MM.1S (cell line): Measurements from ENCODE around the gene FGFR1OP2.

Experiments used
- DNase-seq: peaks from one replicate; pipeline ENCODE4 v3.0.0-alpha.2; 2015
- H2AFZ ChIP-seq: fragments of 300-600 bp; sonication (generic); 2 replicates; pipeline ENCODE4 v1.6.0; 2016; ENCODE audit warnings: antibody characterized with exemption, low read length
- H3F3A ChIP-seq: fragments of 300-600 bp; sonication (generic); 2 replicates; pipeline ENCODE4 v1.6.1; 2016; ENCODE audit warnings: mild to moderate bottlenecking, antibody characterized with exemption, low read length, moderate library complexity, mixed read lengths; ENCODE audit not compliant: insufficient read depth
- H3K27ac ChIP-seq: fragments of 300-600 bp; sonication (generic); 2 replicates; pipeline ENCODE4 v1.5.1; 2016; ENCODE audit warnings: mild to moderate bottlenecking, low read length
- H3K27me3 ChIP-seq: fragments of 300-600 bp; sonication (generic); replicated peaks from 2 replicates; pipeline ENCODE4 v1.6.0; 2016; ENCODE audit warnings: low read length; ENCODE audit not compliant: insufficient read depth
- H3K36me3 ChIP-seq: fragments of 300-600 bp; sonication (generic); replicated peaks from 2 replicates; pipeline ENCODE4 v1.6.1; 2016; ENCODE audit warnings: mild to moderate bottlenecking, low read length, mixed read lengths; ENCODE audit not compliant: insufficient read depth
- H3K4me1 ChIP-seq: fragments of 300-600 bp; sonication (generic); 2 replicates; pipeline ENCODE4 v1.6.1; 2016; ENCODE audit warnings: low read length, mixed read lengths
- H3K4me2 ChIP-seq: fragments of 300-600 bp; sonication (generic); 2 replicates; pipeline ENCODE4 v1.6.0; 2016; ENCODE audit warnings: low read depth, low read length
- H3K4me3 ChIP-seq: fragments of 300-600 bp; sonication (generic); 2 replicates; pipeline ENCODE4 v1.5.1; 2016; ENCODE audit warnings: low read length, mixed read lengths
- H3K79me2 ChIP-seq: fragments of 300-600 bp; sonication (generic); 2 replicates; pipeline ENCODE4 v1.6.1; 2016; ENCODE audit warnings: mixed run types, low read length, mixed read lengths
- H3K9ac ChIP-seq: fragments of 300-600 bp; sonication (generic); 2 replicates; pipeline ENCODE4 v1.6.1; 2016; ENCODE audit warnings: low read length, mixed read lengths
- H3K9me2 ChIP-seq: fragments of 300-600 bp; sonication (generic); replicated peaks from 2 replicates; pipeline ENCODE4 v1.6.1; 2016; ENCODE audit warnings: mild to moderate bottlenecking, low read length, mixed read lengths; ENCODE audit not compliant: insufficient read depth
- H3K9me3 ChIP-seq: fragments of 300-600 bp; sonication (generic); replicated peaks from 2 replicates; pipeline ENCODE4 v1.6.1; 2016; ENCODE audit warnings: mild to moderate bottlenecking, low read length, mixed read lengths; ENCODE audit not compliant: insufficient read depth
- H4K20me1 ChIP-seq: fragments of 300-600 bp; sonication (generic); 2 replicates; pipeline ENCODE4 v1.6.1; 2016; ENCODE audit warnings: mild to moderate bottlenecking, low read length, moderate library complexity, mixed read lengths; ENCODE audit not compliant: insufficient read depth
- EZH2 ChIP-seq: fragments of 300-600 bp; sonication (generic); optimal IDR thresholded peaks from 2 replicates; pipeline ENCODE3; 2017; ENCODE audit warnings: low read depth, mild to moderate bottlenecking, antibody characterized with exemption, low read length, mixed read lengths
- EZH2phosphoT487 ChIP-seq: fragments of 300-600 bp; sonication (generic); IDR thresholded peaks from 2 replicates; pipeline ENCODE4 v1.6.1; 2018; ENCODE audit warnings: antibody characterized with exemption, low read length
- TF ChIP-seq, protein P1 (sequence below): fragments of 300-600 bp; sonication (generic); IDR thresholded peaks from 2 replicates; pipeline ENCODE4 v1.5.1; 2016; ENCODE audit warnings: antibody characterized with exemption, low read length, mixed read lengths

The FGFR1OP2 gene

DNA sequence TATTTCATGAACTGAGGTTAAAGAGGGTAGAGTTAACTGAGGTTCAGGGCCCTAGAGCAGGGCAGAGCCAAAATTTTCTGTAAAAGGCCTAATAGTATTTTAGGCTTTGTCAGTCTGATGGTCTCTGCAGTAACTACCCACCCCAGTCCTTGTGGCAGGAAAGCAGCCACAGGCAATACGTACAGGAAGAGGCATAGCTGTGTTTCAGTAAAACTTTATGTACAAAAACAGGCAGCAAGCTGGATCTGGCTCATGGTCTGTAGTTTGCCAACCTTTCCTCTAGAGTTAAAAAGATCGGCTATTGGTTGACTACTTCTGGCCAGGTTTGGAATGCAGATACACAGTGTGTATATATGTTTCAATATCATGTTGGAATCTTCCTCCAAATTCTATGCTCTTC, 58.7 kb downstream of the FGFR1OP2 start:
- no peaks in the 10 kb centered on the region for H3K9me2 ChIP-seq
- H3K27ac ChIP-seq, result no peak overlapping the region
- no peaks in the 10 kb centered on the region for H3K9me3 ChIP-seq
- H3F3A ChIP-seq, result no peaks in the 10 kb centered on the region
- H3K4me1 ChIP-seq, result no peaks in the 10 kb centered on the region
- TF ChIP-seq EZH2phosphoT487, result no peak
- no peak for TF ChIP-seq EZH2
- TF ChIP-seq, protein P1, sequence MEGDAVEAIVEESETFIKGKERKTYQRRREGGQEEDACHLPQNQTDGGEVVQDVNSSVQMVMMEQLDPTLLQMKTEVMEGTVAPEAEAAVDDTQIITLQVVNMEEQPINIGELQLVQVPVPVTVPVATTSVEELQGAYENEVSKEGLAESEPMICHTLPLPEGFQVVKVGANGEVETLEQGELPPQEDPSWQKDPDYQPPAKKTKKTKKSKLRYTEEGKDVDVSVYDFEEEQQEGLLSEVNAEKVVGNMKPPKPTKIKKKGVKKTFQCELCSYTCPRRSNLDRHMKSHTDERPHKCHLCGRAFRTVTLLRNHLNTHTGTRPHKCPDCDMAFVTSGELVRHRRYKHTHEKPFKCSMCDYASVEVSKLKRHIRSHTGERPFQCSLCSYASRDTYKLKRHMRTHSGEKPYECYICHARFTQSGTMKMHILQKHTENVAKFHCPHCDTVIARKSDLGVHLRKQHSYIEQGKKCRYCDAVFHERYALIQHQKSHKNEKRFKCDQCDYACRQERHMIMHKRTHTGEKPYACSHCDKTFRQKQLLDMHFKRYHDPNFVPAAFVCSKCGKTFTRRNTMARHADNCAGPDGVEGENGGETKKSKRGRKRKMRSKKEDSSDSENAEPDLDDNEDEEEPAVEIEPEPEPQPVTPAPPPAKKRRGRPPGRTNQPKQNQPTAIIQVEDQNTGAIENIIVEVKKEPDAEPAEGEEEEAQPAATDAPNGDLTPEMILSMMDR, result no peak
- H4K20me1 ChIP-seq, result no peaks in the 10 kb centered on the region
- no peaks in the 10 kb centered on the region for H3K36me3 ChIP-seq
- no peaks in the 10 kb centered on the region for H3K79me2 ChIP-seq
- no peak for DNase-seq
- no peak overlapping the region for H2AFZ ChIP-seq
- no peak overlapping the region for H3K4me3 ChIP-seq
- no peak overlapping the region for H3K9ac ChIP-seq
- H3K4me2 ChIP-seq, result no peak overlapping the region
- H3K27me3 ChIP-seq, result no peaks in the 10 kb centered on the region

DNA sequence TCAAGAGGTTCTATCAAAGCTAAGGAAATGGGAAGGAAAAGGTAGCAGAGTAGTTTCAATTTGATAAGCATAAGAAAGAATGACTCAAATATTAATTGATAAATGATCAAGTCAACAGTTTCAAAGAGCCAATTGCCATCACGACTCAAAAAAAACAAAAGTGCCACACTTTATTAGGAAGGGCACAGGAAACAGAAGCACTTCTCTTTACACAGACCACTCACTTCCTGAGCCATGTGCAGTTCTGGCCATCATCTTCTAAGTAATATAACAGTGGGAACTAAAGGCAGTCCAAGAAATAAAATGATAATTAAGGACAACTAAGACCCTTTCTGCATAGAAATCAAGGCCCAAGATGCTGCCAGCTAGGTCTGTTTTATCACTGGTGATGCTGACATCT, 62.7 kb downstream of the FGFR1OP2 start:
- H3K36me3 ChIP-seq, result no peaks in the 10 kb centered on the region
- H2AFZ ChIP-seq, result no peak overlapping the region
- H3K27me3 ChIP-seq, result no peaks in the 10 kb centered on the region
- no peaks in the 10 kb centered on the region for H4K20me1 ChIP-seq
- no peak overlapping the region for H3K27ac ChIP-seq
- no peak overlapping the region for H3K4me3 ChIP-seq
- H3K79me2 ChIP-seq, result peaks cover 16% of the 10 kb centered on the region; the same call in 1 of the 2 replicates
- TF ChIP-seq EZH2 (no peak), EZH2phosphoT487 (no peak)
- TF ChIP-seq, protein P1, result no peak
- no peak overlapping the region for H3K4me2 ChIP-seq
- DNase-seq, result no peak
- H3K9me2 ChIP-seq, result no peaks in the 10 kb centered on the region
- H3K9ac ChIP-seq, result no peak overlapping the region
- H3F3A ChIP-seq, result no peaks in the 10 kb centered on the region
- H3K9me3 ChIP-seq, result no peaks in the 10 kb centered on the region
- H3K4me1 ChIP-seq, result no peaks in the 10 kb centered on the region

GRCh38 chr12:27001663-27002062, 63.4 kb downstream of the FGFR1OP2 start:
- H3K36me3 ChIP-seq, result no peaks in the 10 kb centered on the region
- no peaks in the 10 kb centered on the region for H3K4me1 ChIP-seq
- no peaks in the 10 kb centered on the region for H3F3A ChIP-seq
- no peaks in the 10 kb centered on the region for H3K9me3 ChIP-seq
- H3K79me2 ChIP-seq, result peaks cover 16% of the 10 kb centered on the region; the same call in 1 of the 2 replicates
- H3K9ac ChIP-seq, result no peak overlapping the region
- H3K27me3 ChIP-seq, result no peaks in the 10 kb centered on the region
- no peak overlapping the region for H3K4me3 ChIP-seq
- TF ChIP-seq EZH2 (no peak), EZH2phosphoT487 (no peak)
- TF ChIP-seq, protein P1, result no peak
- H3K4me2 ChIP-seq, result no peak overlapping the region
- no peak overlapping the region for H2AFZ ChIP-seq
- H3K9me2 ChIP-seq, result no peaks in the 10 kb centered on the region
- no peak for DNase-seq
- no peaks in the 10 kb centered on the region for H4K20me1 ChIP-seq
- no peak overlapping the region for H3K27ac ChIP-seq
